SK-N-SH treated with all-trans-retinoic acid at 6 μM for 48 hours (cell line): ENCODE results near the gene LRRC10.

Experiments used
- ATAC-seq: fragments of 200-7000 bp; cut with Tn5 transposase; 3 replicates; pipeline ENCODE4 v1.9.1; 2020; ENCODE audit warnings: mild to moderate bottlenecking, moderate library complexity
- ARNTL ChIP-seq: fragments of 450-650 bp; formaldehyde crosslinking; IDR thresholded peaks from 2 replicates; pipeline ENCODE4 v1.5.0; 2020; ENCODE audit warnings: low read depth, mild to moderate bottlenecking, moderate library complexity, borderline replicate concordance
- CREB5 ChIP-seq: fragments of 250-450 bp; sonication (Bioruptor Pico); IDR thresholded peaks from 2 replicates; pipeline ENCODE4 v1.5.1; 2020; ENCODE audit warnings: low read depth, mild to moderate bottlenecking, moderate library complexity
- CSDC2 ChIP-seq: fragments of 250-450 bp; sonication (Bioruptor Pico); IDR thresholded peaks from 2 replicates; pipeline ENCODE4 v1.5.0; 2020; ENCODE audit warnings: mild to moderate bottlenecking, moderate library complexity
- GLIS3 ChIP-seq: fragments of 250-450 bp; sonication (Bioruptor Pico); IDR thresholded peaks from 2 replicates; pipeline ENCODE4 v1.5.0; 2020; ENCODE audit warnings: mild to moderate bottlenecking, moderate library complexity
- ISL1 ChIP-seq: fragments of 250-450 bp; sonication (Bioruptor Pico); IDR thresholded peaks from 2 replicates; pipeline ENCODE4 v2.1.2; 2022; ENCODE audit warnings: mild to moderate bottlenecking, moderate library complexity
- OSR1 ChIP-seq: fragments of 250-450 bp; sonication (Bioruptor Pico); IDR thresholded peaks from 2 replicates; pipeline ENCODE4 v1.8.0; 2022; ENCODE audit warnings: moderate library complexity, mild to moderate bottlenecking, inconsistent platforms
- POU6F1 ChIP-seq: fragments of 250-450 bp; sonication (Bioruptor Pico); IDR thresholded peaks from 2 replicates; pipeline ENCODE4 v1.8.0; 2021; ENCODE audit warnings: low read depth, mild to moderate bottlenecking, moderate library complexity, borderline replicate concordance
- RARB ChIP-seq: fragments of 250-450 bp; sonication (Bioruptor Pico); IDR thresholded peaks from 2 replicates; pipeline ENCODE4 v1.8.0; 2021; ENCODE audit warnings: mild to moderate bottlenecking, moderate library complexity
- SNAI2 ChIP-seq: fragments of 250-450 bp; sonication (Bioruptor Pico); IDR thresholded peaks from 2 replicates; pipeline ENCODE4 v1.5.0; 2020; ENCODE audit warnings: mild to moderate bottlenecking, moderate library complexity
- TOX ChIP-seq: fragments of 250-450 bp; sonication (Bioruptor Pico); IDR thresholded peaks from 2 replicates; pipeline ENCODE4 v1.8.0; 2021; ENCODE audit warnings: mild to moderate bottlenecking, moderate library complexity, borderline replicate concordance
- ZC3H10 ChIP-seq: fragments of 250-450 bp; sonication (Bioruptor Pico); IDR thresholded peaks from 2 replicates; pipeline ENCODE4 v1.5.1; 2021; ENCODE audit warnings: mild to moderate bottlenecking, moderate library complexity
- ZFP3 ChIP-seq: fragments of 250-450 bp; sonication (Bioruptor Pico); IDR thresholded peaks from 2 replicates; pipeline ENCODE4 v1.5.0; 2020; ENCODE audit warnings: mild to moderate bottlenecking, moderate library complexity
- ZFP30 ChIP-seq: fragments of 450-650 bp; formaldehyde crosslinking; IDR thresholded peaks from 2 replicates; pipeline ENCODE4 v1.5.0; 2022; ENCODE audit warnings: mild to moderate bottlenecking, moderate library complexity
- ZNF565 ChIP-seq: fragments of 450-650 bp; formaldehyde crosslinking; conservative IDR thresholded peaks from 2 replicates; pipeline ENCODE4 v1.5.0; 2020; ENCODE audit warnings: low read depth, mild to moderate bottlenecking, moderate library complexity
- ZNF70 ChIP-seq: fragments of 450-650 bp; formaldehyde crosslinking; IDR thresholded peaks from 2 replicates; pipeline ENCODE4 v1.5.0; 2020; ENCODE audit warnings: mild to moderate bottlenecking, moderate library complexity
- ZNF8 ChIP-seq: fragments of 450-650 bp; formaldehyde crosslinking; IDR thresholded peaks from 2 replicates; pipeline ENCODE4 v1.5.0; 2020; ENCODE audit warnings: mild to moderate bottlenecking, moderate library complexity
- TF ChIP-seq, protein P1 (sequence below): fragments of 250-450 bp; sonication (Bioruptor Pico); IDR thresholded peaks from 2 replicates; pipeline ENCODE4 v1.5.1; 2021; ENCODE audit warnings: mild to moderate bottlenecking, moderate library complexity
- TF ChIP-seq, protein P2 (sequence below): fragments of 250-450 bp; sonication (Bioruptor Pico); IDR thresholded peaks from 2 replicates; pipeline ENCODE4 v1.8.0; 2020; ENCODE audit warnings: mild to moderate bottlenecking, moderate library complexity, borderline replicate concordance
- TF ChIP-seq, protein P3 (sequence below): fragments of 250-450 bp; sonication (Bioruptor Pico); IDR thresholded peaks from 2 replicates; pipeline ENCODE4 v1.5.0; 2020; ENCODE audit warnings: mild to moderate bottlenecking, moderate library complexity

LRRC10 gene

GRCh38 chr12:69642531-69642930 is 31.8 kb upstream of the LRRC10 start:
- TF ChIP-seq, protein P1, sequence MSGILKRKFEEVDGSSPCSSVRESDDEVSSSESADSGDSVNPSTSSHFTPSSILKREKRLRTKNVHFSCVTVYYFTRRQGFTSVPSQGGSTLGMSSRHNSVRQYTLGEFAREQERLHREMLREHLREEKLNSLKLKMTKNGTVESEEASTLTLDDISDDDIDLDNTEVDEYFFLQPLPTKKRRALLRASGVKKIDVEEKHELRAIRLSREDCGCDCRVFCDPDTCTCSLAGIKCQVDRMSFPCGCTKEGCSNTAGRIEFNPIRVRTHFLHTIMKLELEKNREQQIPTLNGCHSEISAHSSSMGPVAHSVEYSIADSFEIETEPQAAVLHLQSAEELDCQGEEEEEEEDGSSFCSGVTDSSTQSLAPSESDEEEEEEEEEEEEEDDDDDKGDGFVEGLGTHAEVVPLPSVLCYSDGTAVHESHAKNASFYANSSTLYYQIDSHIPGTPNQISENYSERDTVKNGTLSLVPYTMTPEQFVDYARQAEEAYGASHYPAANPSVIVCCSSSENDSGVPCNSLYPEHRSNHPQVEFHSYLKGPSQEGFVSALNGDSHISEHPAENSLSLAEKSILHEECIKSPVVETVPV (CRISPR knock-in tag), result no peak
- TF ChIP-seq, protein P2, sequence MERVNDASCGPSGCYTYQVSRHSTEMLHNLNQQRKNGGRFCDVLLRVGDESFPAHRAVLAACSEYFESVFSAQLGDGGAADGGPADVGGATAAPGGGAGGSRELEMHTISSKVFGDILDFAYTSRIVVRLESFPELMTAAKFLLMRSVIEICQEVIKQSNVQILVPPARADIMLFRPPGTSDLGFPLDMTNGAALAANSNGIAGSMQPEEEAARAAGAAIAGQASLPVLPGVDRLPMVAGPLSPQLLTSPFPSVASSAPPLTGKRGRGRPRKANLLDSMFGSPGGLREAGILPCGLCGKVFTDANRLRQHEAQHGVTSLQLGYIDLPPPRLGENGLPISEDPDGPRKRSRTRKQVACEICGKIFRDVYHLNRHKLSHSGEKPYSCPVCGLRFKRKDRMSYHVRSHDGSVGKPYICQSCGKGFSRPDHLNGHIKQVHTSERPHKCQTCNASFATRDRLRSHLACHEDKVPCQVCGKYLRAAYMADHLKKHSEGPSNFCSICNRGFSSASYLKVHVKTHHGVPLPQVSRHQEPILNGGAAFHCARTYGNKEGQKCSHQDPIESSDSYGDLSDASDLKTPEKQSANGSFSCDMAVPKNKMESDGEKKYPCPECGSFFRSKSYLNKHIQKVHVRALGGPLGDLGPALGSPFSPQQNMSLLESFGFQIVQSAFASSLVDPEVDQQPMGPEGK, result no peak
- TF ChIP-seq ZNF70 (no peak), OSR1 (CRISPR knock-in tag) (no peak), SNAI2 (no peak), ISL1 (no peak)
- TF ChIP-seq, protein P3, sequence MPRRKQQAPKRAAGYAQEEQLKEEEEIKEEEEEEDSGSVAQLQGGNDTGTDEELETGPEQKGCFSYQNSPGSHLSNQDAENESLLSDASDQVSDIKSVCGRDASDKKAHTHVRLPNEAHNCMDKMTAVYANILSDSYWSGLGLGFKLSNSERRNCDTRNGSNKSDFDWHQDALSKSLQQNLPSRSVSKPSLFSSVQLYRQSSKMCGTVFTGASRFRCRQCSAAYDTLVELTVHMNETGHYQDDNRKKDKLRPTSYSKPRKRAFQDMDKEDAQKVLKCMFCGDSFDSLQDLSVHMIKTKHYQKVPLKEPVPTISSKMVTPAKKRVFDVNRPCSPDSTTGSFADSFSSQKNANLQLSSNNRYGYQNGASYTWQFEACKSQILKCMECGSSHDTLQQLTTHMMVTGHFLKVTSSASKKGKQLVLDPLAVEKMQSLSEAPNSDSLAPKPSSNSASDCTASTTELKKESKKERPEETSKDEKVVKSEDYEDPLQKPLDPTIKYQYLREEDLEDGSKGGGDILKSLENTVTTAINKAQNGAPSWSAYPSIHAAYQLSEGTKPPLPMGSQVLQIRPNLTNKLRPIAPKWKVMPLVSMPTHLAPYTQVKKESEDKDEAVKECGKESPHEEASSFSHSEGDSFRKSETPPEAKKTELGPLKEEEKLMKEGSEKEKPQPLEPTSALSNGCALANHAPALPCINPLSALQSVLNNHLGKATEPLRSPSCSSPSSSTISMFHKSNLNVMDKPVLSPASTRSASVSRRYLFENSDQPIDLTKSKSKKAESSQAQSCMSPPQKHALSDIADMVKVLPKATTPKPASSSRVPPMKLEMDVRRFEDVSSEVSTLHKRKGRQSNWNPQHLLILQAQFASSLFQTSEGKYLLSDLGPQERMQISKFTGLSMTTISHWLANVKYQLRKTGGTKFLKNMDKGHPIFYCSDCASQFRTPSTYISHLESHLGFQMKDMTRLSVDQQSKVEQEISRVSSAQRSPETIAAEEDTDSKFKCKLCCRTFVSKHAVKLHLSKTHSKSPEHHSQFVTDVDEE (CRISPR knock-in tag), result no peak
- TF ChIP-seq, all 23 proteins: peak for 0
- no peak for ATAC-seq

DNA sequence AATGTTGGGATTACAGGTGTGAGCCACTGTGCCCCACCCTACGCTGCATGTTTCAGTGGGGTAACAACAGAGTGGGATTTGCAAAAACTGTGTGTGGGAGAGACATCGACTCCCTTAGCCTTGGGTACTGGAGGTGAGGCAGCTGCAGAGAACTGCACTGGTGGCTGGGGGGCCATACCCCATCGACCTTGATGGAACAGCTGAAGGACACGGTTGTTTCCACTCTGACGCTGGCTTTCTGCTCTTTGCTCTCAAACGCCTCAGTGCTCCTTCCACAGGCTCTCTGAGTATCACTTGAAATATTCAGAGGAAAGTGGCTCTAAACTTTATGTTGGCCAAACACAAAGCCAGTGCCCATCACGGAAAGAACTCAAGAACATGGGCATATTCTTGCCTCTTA is 30.8 kb upstream of the LRRC10 start:
- TF ChIP-seq ARNTL (CRISPR knock-in tag), result no peak
- no peak for ATAC-seq

DNA sequence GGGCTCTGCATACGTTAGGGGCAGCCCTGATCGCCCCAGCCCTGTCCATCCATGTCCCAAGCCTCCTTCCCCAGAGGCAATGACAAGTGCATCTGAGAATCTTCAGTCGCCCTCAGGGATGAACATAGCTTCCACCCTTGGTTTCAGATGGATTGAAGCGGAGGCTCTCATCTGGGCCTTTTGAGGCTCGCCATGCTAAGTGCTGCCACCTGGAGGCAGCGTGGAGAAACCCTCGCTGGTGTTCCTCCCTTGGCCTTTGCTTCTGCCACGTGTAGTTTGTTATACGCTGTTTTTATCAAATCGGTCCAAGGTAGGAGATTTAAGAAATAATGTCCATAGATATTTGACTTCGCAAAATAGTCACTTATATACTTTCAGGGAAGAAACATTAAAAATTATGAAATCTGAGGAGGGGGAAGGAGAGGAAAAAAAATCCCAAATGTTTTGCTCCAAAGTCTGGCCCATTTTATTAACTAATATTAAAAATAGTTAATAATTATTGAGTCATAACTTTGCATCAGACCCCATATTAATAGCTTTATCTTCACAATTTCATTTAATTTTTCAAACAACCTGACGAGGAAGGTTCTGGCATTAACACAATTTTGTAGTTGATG is 28.8 kb upstream of the LRRC10 start:
- ATAC-seq, result peak; percentile 98
- no peak for TF ChIP-seq CREB5
- TF ChIP-seq ZFP30 (CRISPR knock-in tag), result no peak
- no peak for TF ChIP-seq ZC3H10
- no peak for TF ChIP-seq POU6F1 (CRISPR knock-in tag)
- TF ChIP-seq, protein P1 (CRISPR knock-in tag), result no peak
- TF ChIP-seq RARB (CRISPR knock-in tag), result no peak
- TF ChIP-seq ZNF70, result no peak
- no peak for TF ChIP-seq ZFP3 (CRISPR knock-in tag)
- no peak for TF ChIP-seq CSDC2 (CRISPR knock-in tag)
- TF ChIP-seq GLIS3, result no peak
- no peak for TF ChIP-seq SNAI2
- no peak for TF ChIP-seq TOX (CRISPR knock-in tag)
- TF ChIP-seq ZNF565 (CRISPR knock-in tag), result no peak
- TF ChIP-seq, protein P3 (CRISPR knock-in tag), result no peak
- no peak for TF ChIP-seq ZNF8
